ENCODE results near the gene FCN1. TPM values are rescaled to one million over a fixed set of nuclear protein-coding genes. Genes with fewer than 3 reads are reported as not detected.

FCN1 gene
- total and polyA plus RNA-seq, 2 experiments from 2014 or later: not detected

DNA sequence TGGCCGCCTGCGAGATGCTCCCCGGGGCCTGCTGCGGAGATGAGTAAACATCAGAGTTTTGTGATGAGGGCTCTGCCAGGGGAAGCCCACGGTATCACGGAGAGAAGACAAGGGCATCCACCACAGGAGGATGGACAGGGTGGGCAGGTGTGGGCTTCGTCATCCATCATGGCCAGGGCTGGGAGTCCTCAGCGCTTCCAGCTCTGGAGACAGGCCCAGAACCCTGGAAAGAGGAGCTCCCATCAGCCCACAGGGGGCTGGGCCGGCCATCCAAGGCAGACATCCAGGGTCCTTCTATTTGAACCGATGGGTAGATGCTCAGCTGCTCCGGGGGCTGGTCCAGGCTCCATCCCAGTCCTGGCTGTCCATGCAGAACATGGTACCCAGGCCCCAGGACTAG, 22.1 kb upstream of the FCN1 start:
- TF ChIP-seq EZH2phosphoT487 (IDR thresholded peaks at IDR 0.05; ENCODE audit: low read depth, severe bottlenecking, unreplicated experiment) (no peak), CTCF (IDR thresholded peaks at IDR 0.05; ENCODE audit: poor library complexity) (no peak), EZH2 (IDR thresholded peaks at IDR 0.05; ENCODE audit: borderline replicate concordance) (no peak)
- Histone ChIP-seq H3K36me3 (replicated peaks; ENCODE audit: insufficient read depth, low read depth) (no peaks in the 10 kb centered on the region), H3K9me2 (replicated peaks; ENCODE audit: insufficient read depth) (no peaks in the 10 kb centered on the region), H3K4me2 (no peak overlapping the region), H3K4me1 (ENCODE audit: insufficient read depth) (peaks cover 10% of the 10 kb centered on the region), H3K4me3 (no peak overlapping the region), H3K9me3 (ENCODE audit: low read depth) (no peaks in the 10 kb centered on the region), H2AFZ (no peak overlapping the region), H3K79me2 (no peaks in the 10 kb centered on the region), H3K27me3 (no peaks in the 10 kb centered on the region), H3K27ac (no peak overlapping the region), H4K20me1 (ENCODE audit: insufficient read depth, poor library complexity, severe bottlenecking) (no peaks in the 10 kb centered on the region)
- no peak for DNase-seq (ENCODE audit: low spot score)
- WGBS (ENCODE audit: low lambda C conversion rate, missing lambda C conversion rate): 88% methylated on average over 11 of the region's 11 CpGs

GRCh38 chr9:134939080-134939733, 21.5 kb upstream of the FCN1 start:
- Histone ChIP-seq H3K4me1 (ENCODE audit: insufficient read depth) (peaks cover 3% of the 10 kb centered on the region), H3K9me3 (ENCODE audit: low read depth) (no peaks in the 10 kb centered on the region), H3K27ac (no peak overlapping the region), H3K79me2 (no peaks in the 10 kb centered on the region), H3K4me2 (no peak overlapping the region), H3K4me3 (no peak overlapping the region), H4K20me1 (ENCODE audit: insufficient read depth, poor library complexity, severe bottlenecking) (no peaks in the 10 kb centered on the region), H3K9me2 (replicated peaks; ENCODE audit: insufficient read depth) (no peaks in the 10 kb centered on the region), H3K36me3 (replicated peaks; ENCODE audit: insufficient read depth, low read depth) (no peaks in the 10 kb centered on the region), H2AFZ (no peak overlapping the region), H3K27me3 (no peaks in the 10 kb centered on the region)
- no peak for DNase-seq (ENCODE audit: low spot score)
- WGBS (ENCODE audit: low lambda C conversion rate, missing lambda C conversion rate): 89% methylated on average over 14 of the region's 16 CpGs
- TF ChIP-seq EZH2phosphoT487 (IDR thresholded peaks at IDR 0.05; ENCODE audit: low read depth, severe bottlenecking, unreplicated experiment): no peak
- TF ChIP-seq EZH2 (IDR thresholded peaks at IDR 0.05; ENCODE audit: borderline replicate concordance): no peak
- TF ChIP-seq CTCF (IDR thresholded peaks at IDR 0.05; ENCODE audit: poor library complexity): no peak

DNA sequence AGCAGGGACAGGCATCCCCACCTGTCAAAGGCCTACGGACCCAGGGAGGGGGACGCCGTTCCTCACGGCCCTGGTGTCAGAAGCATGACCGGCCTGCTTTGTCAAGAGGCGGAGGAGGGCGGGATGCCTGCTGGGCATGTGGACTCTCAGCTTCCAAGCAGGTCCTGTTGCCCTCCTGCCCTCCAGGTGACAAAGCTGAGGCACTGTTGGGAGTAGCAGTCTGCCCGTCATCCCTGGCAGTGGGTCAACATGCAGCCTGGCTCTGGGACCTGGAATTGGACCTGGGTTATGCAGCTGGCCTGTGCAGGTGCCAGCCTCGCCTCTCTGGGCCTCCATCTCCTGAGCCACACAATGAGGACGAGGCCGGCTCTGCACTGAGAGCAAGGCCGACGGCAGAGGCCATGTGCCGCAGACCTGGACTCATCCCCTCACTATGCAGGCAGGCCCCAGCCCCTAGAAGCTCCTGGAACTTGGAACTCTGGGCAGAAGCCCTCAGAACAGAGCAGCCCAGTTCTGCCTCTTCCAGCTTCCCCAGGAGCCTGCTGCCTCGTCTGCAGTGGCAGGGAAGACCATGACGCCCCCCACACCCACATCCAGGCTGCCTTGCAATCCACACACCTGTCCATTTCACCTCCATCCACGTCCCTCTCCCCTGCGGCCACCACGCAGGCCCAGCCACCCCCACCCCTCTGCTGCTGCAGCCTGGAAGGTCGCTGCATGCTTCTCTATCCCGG, 20.8 kb upstream of the FCN1 start:
- H3K4me3 ChIP-seq: no peak overlapping the region
- H3K36me3 ChIP-seq (replicated peaks; ENCODE audit: insufficient read depth, low read depth): no peaks in the 10 kb centered on the region
- H3K4me1 ChIP-seq (ENCODE audit: insufficient read depth): no peaks in the 10 kb centered on the region
- no peak for DNase-seq (ENCODE audit: low spot score)
- H2AFZ ChIP-seq: no peak overlapping the region
- H3K9me3 ChIP-seq (ENCODE audit: low read depth): no peaks in the 10 kb centered on the region
- TF ChIP-seq CTCF (IDR thresholded peaks at IDR 0.05; ENCODE audit: poor library complexity) (no peak), EZH2phosphoT487 (IDR thresholded peaks at IDR 0.05; ENCODE audit: low read depth, severe bottlenecking, unreplicated experiment) (no peak), EZH2 (IDR thresholded peaks at IDR 0.05; ENCODE audit: borderline replicate concordance) (no peak)
- H3K27ac ChIP-seq: no peak overlapping the region
- H4K20me1 ChIP-seq (ENCODE audit: insufficient read depth, poor library complexity, severe bottlenecking): no peaks in the 10 kb centered on the region
- H3K27me3 ChIP-seq: no peaks in the 10 kb centered on the region
- no peak overlapping the region for H3K4me2 ChIP-seq
- H3K9me2 ChIP-seq (replicated peaks; ENCODE audit: insufficient read depth): no peaks in the 10 kb centered on the region
- H3K79me2 ChIP-seq: no peaks in the 10 kb centered on the region
- WGBS (ENCODE audit: low lambda C conversion rate, missing lambda C conversion rate): 82% methylated on average over 18 of the region's 21 CpGs
